ENCODE measurements around the gene GSK3A. TPM values are rescaled to one million over a fixed set of nuclear protein-coding genes. Genes with fewer than 3 reads are reported as not detected.

The GSK3A gene
- total and polyA plus RNA-seq, 9 of the 15 experiments (the other 6 are each of a cell fraction or from before 2014, with no cell fraction given), result 0.62 to 90.7 (median 33.3) TPM

- TF ChIP-seq AFF1 (IDR thresholded peaks at IDR 0.05; ENCODE audit: low read depth in 1 of 2, partially characterized antibody in 2 of 2) (peak in 1 of 2 experiments; percentile 54), PKNOX1 (IDR thresholded peaks at IDR 0.05) (peak; percentile 73), ZNF583 (CRISPR knock-in tag; IDR thresholded peaks at IDR 0.05) (no peak), ZNF655 (CRISPR knock-in tag; IDR thresholded peaks at IDR 0.05) (no peak), ZNF384 (IDR thresholded peaks at IDR 0.05; ENCODE audit: low read depth, low read length) (no peak), NONO (IDR thresholded peaks at IDR 0.05; ENCODE audit: low read depth in 2 of 2, low read length in 1 of 2) (no peak), SAFB2 (IDR thresholded peaks at IDR 0.05; ENCODE audit: borderline replicate concordance, low read depth, low read length, severe bottlenecking) (no peak), KLF13 (tag; IDR thresholded peaks at IDR 0.05; ENCODE audit: borderline replicate concordance, low read depth) (no peak), HNRNPK (IDR thresholded peaks at IDR 0.05; ENCODE audit: low read depth, low read length, poor library complexity, severe bottlenecking) (no peak), ZNF124 (CRISPR knock-in tag; IDR thresholded peaks at IDR 0.05) (no peak), HDAC2 (IDR thresholded peaks at IDR 0.05) (0 out of 2 replicates have a peak, but pooled peaks have one; percentile 50), CBX2 (IDR thresholded peaks at IDR 0.05; ENCODE audit: insufficient read depth, low read length, poor library complexity, severe bottlenecking) (no peak), PURB (CRISPR knock-in tag; IDR thresholded peaks at IDR 0.05; ENCODE audit: low read depth) (no peak), ZSCAN32 (CRISPR knock-in tag; IDR thresholded peaks at IDR 0.05) (no peak), NELFE (IDR thresholded peaks at IDR 0.05; ENCODE audit: insufficient read depth, insufficient read length) (no peak), HOMEZ (CRISPR knock-in tag; IDR thresholded peaks at IDR 0.05) (no peak), CCNT2 (IDR thresholded peaks at IDR 0.05; ENCODE audit: borderline replicate concordance, extremely low read depth, insufficient read length, low read depth, low read length) (no peak), LEF1 (IDR thresholded peaks at IDR 0.05) (no peak), ZNF444 (CRISPR knock-in tag; IDR thresholded peaks at IDR 0.05) (no peak)
Observed at GRCh38 chr19:42269478-42270345, 27.3 kb upstream of the GSK3A start (continued).
